Ovary (tissue), 9 donors: ENCODE data around the gene NKIRAS2. TPM values are rescaled to one million over a fixed set of nuclear protein-coding genes. Genes with fewer than 3 reads are reported as not detected.

Source experiments
- DNase-seq, 5 donors: peaks; one replicate each; pipeline ENCODE4 v3.0.0-alpha.2; 2019 to 2020
- H3K27ac ChIP-seq, 2 donors: fragments of 200-600 bp; one replicate each; pipeline versions ENCODE4 v1.5.1 to v1.8.0; 2019 to 2022
- H3K27me3 ChIP-seq: fragments of 200-600 bp; one replicate; pipeline ENCODE4 v1.8.0; 2022
- H3K36me3 ChIP-seq: fragments of 200-600 bp; sonication (generic); one replicate; pipeline ENCODE4 v1.5.1; 2019
- H3K4me1 ChIP-seq: one replicate; pipeline ENCODE4 v1.8.1; 2013; ENCODE audit warnings: mild to moderate bottlenecking, moderate library complexity; ENCODE audit not compliant: insufficient read depth
- H3K4me3 ChIP-seq: fragments of 200-600 bp; sonication (generic); one replicate; pipeline ENCODE4 v1.5.1; 2017
- H3K9me3 ChIP-seq, 2 donors: fragments of 200-600 bp in 1 of 2; sonication (generic) in 1 of 2; one replicate each; pipeline versions ENCODE4 v1.5.1 to v1.8.1; 2013 to 2019; ENCODE audit warnings: mild to moderate bottlenecking in 1 of 2, moderate library complexity in 1 of 2
- EP300 ChIP-seq: sonication (generic); formaldehyde crosslinking; IDR thresholded peaks from one replicate; pipeline ENCODE4 v1.6.1; 2017; ENCODE audit warnings: antibody characterized with exemption
- POLR2A ChIP-seq: fragments of 450-650 bp; IDR thresholded peaks from one replicate; pipeline ENCODE4 v1.6.1; 2017; ENCODE audit warnings: antibody characterized with exemption, mild to moderate bottlenecking, moderate library complexity
- WGBS, 3 donors: extraction: QIAGEN DNeasy Blood & Tissue Kit in 1 of 3; methylation state at CpG; one replicate each; pipeline versions ENCODE4 v1.1.5 to v1.1.7; 2013 to 2017; 5-methylcytosine and 5-hydroxymethylcytosine counted together
- intact Hi-C, 4 donors: fragments of 100-400 bp; cut with DNase I; formaldehyde crosslinking; loops; one replicate each; pipeline versions ENCODE4 v1.11.0 to v1.15.1; 2022 to 2023
- polyA plus RNA-seq, 2 donors: library from polyadenylated mRNA; stranded (reverse); fragments of 200-250 nt in 1 of 2; fragments of 350-450 nt in 1 of 2; fragmentation: Illumina TruSeq in 1 of 2; extraction: RNeasy Lipid Tissue Mini Kit (QIAGEN cat#74804) in 1 of 2; gene quantifications; one replicate each; pipeline ENCODE4 v1.2.3, GENCODE V29; 2013 to 2014
- total RNA-seq, 7 donors: library from RNA; depleted of rRNA in 2 of 7; stranded (reverse); fragments of >200 nt in 2 of 7; fragmentation: NEBNext Ultra II Directional in 3 of 7; extraction: Animal tissue kit (Norgen Biotek cat#: 25700) in 3 of 7; gene quantifications; one replicate each; pipeline versions ENCODE4 v1.1.0 to v1.2.4, GENCODE V29; 2016 to 2023
- TF ChIP-seq, protein P1 (sequence below), 3 donors: fragments of 450-650 bp in 2 of 3; fragments of 200-600 bp in 1 of 3; IDR thresholded peaks; one replicate each; pipeline versions ENCODE4 v1.5.1 to v1.8.0; 2016 to 2022; ENCODE audit warnings: antibody characterized with exemption in 3 of 3, mild to moderate bottlenecking in 1 of 3
- donor health status: DM: no; HTN: no; CAD: no; lungs with moderate emphysema.
- donor health status: DM: no; HTN: no; CAD: no.
- donor health status: Bipolar disorder and iron deficiency.
- donor health status: DM: yes; HTN: yes; CAD: no.
- donor health status: DM: no; HTN: no; CAD: no.
- donor health status: DM: yes; HTN: yes; CAD: no.

Gene NKIRAS2
- total and polyA plus RNA-seq, 9 donors = 11.8 to 27.6 (median 23.9) TPM

DNA sequence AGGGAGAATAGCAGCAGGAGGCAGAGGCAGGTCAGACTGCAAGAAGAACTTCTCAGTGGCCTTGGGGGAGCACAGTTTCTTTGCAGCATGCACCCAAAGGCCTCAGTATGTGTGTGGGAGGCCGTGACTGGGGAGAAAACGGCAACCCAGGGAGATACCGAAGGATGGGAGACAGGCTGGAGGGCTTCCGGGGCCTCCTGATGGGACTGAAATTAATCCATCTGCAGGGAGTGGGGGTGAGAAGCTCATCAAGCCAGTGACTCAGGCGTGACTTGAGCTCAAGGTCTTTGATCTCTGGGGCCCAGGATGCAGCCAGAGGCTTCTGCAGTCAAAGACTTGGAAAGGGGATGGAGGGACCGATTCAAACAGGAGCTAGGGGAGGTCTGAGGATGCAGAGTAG is 35.6 kb downstream of the NKIRAS2 start:
- H3K9me3 ChIP-seq = no peaks in the 10 kb centered on the region
- no peaks in the 10 kb centered on the region for H3K36me3 ChIP-seq
- 29 to 32% (median 31%) methylated on average over 6 of the region's 6 CpGs for WGBS, 3 donors
- H3K27me3 ChIP-seq = no peaks in the 10 kb centered on the region
- H3K27ac ChIP-seq = no peak overlapping the region
- DNase-seq = no peak
- intact Hi-C loops = no loop called here
- no peak overlapping the region for H3K4me3 ChIP-seq
- peaks cover 1% of the 10 kb centered on the region for H3K4me1 ChIP-seq
- TF ChIP-seq EP300 (no peak), POLR2A (no peak)
- TF ChIP-seq, protein P1, sequence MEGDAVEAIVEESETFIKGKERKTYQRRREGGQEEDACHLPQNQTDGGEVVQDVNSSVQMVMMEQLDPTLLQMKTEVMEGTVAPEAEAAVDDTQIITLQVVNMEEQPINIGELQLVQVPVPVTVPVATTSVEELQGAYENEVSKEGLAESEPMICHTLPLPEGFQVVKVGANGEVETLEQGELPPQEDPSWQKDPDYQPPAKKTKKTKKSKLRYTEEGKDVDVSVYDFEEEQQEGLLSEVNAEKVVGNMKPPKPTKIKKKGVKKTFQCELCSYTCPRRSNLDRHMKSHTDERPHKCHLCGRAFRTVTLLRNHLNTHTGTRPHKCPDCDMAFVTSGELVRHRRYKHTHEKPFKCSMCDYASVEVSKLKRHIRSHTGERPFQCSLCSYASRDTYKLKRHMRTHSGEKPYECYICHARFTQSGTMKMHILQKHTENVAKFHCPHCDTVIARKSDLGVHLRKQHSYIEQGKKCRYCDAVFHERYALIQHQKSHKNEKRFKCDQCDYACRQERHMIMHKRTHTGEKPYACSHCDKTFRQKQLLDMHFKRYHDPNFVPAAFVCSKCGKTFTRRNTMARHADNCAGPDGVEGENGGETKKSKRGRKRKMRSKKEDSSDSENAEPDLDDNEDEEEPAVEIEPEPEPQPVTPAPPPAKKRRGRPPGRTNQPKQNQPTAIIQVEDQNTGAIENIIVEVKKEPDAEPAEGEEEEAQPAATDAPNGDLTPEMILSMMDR (IDR thresholded peaks at IDR 0.05) = no peak

DNA sequence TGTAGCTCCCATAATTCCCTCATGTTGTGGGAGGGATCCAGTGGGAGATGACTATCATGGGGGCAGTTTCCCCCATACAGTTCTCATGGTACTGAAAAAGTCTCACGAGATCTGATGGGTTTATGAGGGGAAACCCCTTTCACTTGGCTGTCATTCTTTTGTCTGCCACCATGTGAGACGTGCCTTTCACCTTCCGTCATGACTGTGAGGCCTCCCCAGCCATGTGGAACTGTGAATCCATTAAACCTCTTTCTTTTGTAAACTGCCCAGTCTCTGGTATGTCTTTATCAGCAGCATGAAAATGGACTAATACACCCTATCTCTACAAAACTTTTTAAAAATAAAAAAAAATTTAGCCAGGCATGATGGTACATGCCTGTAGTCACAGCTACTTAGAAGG is 36.7 kb downstream of the NKIRAS2 start:
- intact Hi-C loops = no loop called here
- no peak for DNase-seq
- no peaks in the 10 kb centered on the region for H3K4me1 ChIP-seq
- TF ChIP-seq POLR2A = no peak
- TF ChIP-seq EP300 = no peak
- TF ChIP-seq, protein P1 (IDR thresholded peaks at IDR 0.05) = no peak
- 71 to 80% (median 71%) methylated on average over 3 of the region's 3 CpGs for WGBS, 3 donors
- no peak overlapping the region for H3K27ac ChIP-seq
- no peaks in the 10 kb centered on the region for H3K27me3 ChIP-seq
- no peaks in the 10 kb centered on the region for H3K36me3 ChIP-seq
- H3K9me3 ChIP-seq = no peaks in the 10 kb centered on the region
- no peak overlapping the region for H3K4me3 ChIP-seq

DNA sequence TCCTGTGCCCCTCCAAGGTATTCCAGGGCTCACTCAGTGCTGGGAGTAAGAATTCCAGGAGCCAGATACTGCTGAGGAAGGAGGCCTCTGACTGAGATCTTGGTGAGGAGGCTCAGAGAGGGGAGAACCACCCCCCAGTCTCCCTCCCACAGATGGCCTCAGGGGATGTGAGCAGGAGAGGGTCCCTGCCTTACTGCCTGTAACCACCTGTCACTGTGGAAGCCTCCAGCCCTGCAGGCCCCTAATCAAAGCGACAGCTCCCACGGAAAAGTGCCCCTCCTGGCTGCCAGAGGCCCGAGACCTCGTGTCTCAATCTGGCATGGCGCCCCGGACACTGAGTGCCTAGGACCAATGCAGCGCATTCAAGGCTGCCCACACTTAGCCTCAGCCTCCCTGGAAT is 38.2 kb downstream of the NKIRAS2 start:
- 41 to 48% (median 44%) methylated on average over 7 of the region's 7 CpGs for WGBS, 3 donors
- Histone ChIP-seq H3K27ac (no peak overlapping the region), H3K27me3 (no peaks in the 10 kb centered on the region), H3K36me3 (no peaks in the 10 kb centered on the region), H3K4me1 (no peaks in the 10 kb centered on the region), H3K4me3 (no peak overlapping the region), H3K9me3 (no peaks in the 10 kb centered on the region)
- TF ChIP-seq EP300 (no peak), POLR2A (no peak)
- TF ChIP-seq, protein P1 (IDR thresholded peaks at IDR 0.05) = no peak
- intact Hi-C loops = no loop called here
- DNase-seq = no peak

DNA sequence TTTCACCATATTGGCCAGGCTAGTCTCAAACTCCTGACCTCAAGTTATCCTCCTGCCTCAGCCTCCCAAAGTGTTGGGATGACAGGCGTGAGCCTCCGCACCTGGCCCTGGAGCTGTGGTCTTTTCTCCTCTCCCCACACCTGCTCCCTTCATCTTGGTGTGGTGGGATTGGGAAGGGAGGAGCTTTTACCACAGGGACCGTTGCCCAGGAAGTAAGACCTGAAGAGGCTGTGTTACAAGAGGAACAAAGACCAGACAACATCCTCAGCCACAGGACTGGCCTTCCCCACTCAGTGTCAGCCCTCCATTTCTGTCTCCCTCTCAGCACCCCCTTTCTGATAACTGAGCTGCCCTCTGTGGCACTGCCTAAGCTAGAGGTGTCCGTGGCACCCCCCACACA is 39.9 kb downstream of the NKIRAS2 start:
- TF ChIP-seq, protein P1 (IDR thresholded peaks at IDR 0.05) = no peak
- TF ChIP-seq POLR2A (no peak), EP300 (no peak)
- Histone ChIP-seq H3K4me1 (no peaks in the 10 kb centered on the region), H3K9me3 (no peaks in the 10 kb centered on the region), H3K36me3 (no peaks in the 10 kb centered on the region), H3K27ac (no peak overlapping the region), H3K27me3 (no peaks in the 10 kb centered on the region), H3K4me3 (no peak overlapping the region)
- no peak for DNase-seq
- intact Hi-C loops = loop anchor here in 1 of 4 donors (5.0 to 10.0 kb wide), 2 partner anchors 55 to 1513 kb away; partner anchors contain the start of gene DHX58
- 66 to 75% (median 74%) methylated on average over 4 of the region's 4 CpGs for WGBS, 3 donors
